Stomach (tissue), 9 donors: ENCODE results near the gene PDXK. TPM values are rescaled to one million over a fixed set of nuclear protein-coding genes. Genes with fewer than 3 reads are reported as not detected.
"Not testable (repeated sequence)": the region's sequence is repeated elsewhere in the genome, so short reads cannot be mapped to it uniquely, and the experiment has no call there.

ENCODE experiments used
- DNase-seq, 2 donors: peaks; one replicate each; pipeline versions ENCODE4 v3.0.0 to v3.0.0-alpha.2; 2013 to 2019
- H3K27ac ChIP-seq, 5 donors: fragments of 200-600 bp in 4 of 5; sonication (generic) in 4 of 5; one replicate each; pipeline ENCODE4 v1.5.1; 2013 to 2019; ENCODE audit warnings: mild to moderate bottlenecking in 1 of 5, moderate library complexity in 1 of 5
- H3K27me3 ChIP-seq, 3 donors: fragments of 200-600 bp; sonication (generic); one replicate each; pipeline ENCODE4 v1.5.1; 2017 to 2019; ENCODE audit warnings: mixed run types in 1 of 3
- H3K36me3 ChIP-seq, 4 donors: fragments of 200-600 bp; sonication (generic); 1 replicate in 3 of 4; 2 replicates in 1 of 4; pipeline ENCODE4 v1.5.1; 2016 to 2019
- H3K4me1 ChIP-seq, 4 donors: fragments of 200-600 bp; sonication (generic); one replicate each; pipeline ENCODE4 v1.5.1; 2016 to 2019
- H3K4me3 ChIP-seq, 4 donors: fragments of 200-600 bp; sonication (generic) in 3 of 4; one replicate each; pipeline ENCODE4 v1.5.1; 2016 to 2019; ENCODE audit warnings: mild to moderate bottlenecking in 1 of 4
- H3K9me3 ChIP-seq, 4 donors: fragments of 200-600 bp; sonication (generic); one replicate each; pipeline ENCODE4 v1.5.1; 2016 to 2019
- EP300 ChIP-seq: sonication (generic); formaldehyde crosslinking; IDR thresholded peaks from one replicate; pipeline ENCODE4 v1.6.1; 2017; ENCODE audit warnings: antibody characterized with exemption
- POLR2A ChIP-seq, 4 donors: fragments of 450-650 bp; IDR thresholded peaks; one replicate each; pipeline ENCODE4 v1.6.1; 2016; ENCODE audit warnings: antibody characterized with exemption in 4 of 4, control low read depth in 2 of 4, mild to moderate bottlenecking in 1 of 4, moderate library complexity in 1 of 4
- POLR2AphosphoS5 ChIP-seq, 3 donors: sonication (generic); formaldehyde crosslinking; IDR thresholded peaks; one replicate each; pipeline ENCODE4 v1.6.1; 2016; ENCODE audit warnings: antibody characterized with exemption in 3 of 3
- WGBS, 5 donors: extraction: QIAGEN DNeasy Blood & Tissue Kit in 3 of 5; methylation state at CpG; one replicate each; pipeline versions ENCODE4 v1.1.5 to v1.1.7; 2013 to 2018; 5-methylcytosine and 5-hydroxymethylcytosine counted together
- intact Hi-C: fragments of 100-400 bp; cut with DNase I; formaldehyde crosslinking; loops from one replicate; pipeline ENCODE4 v1.15.1; 2023; ENCODE audit warnings: low total_unique reads
- polyA plus RNA-seq, 3 donors: library from polyadenylated mRNA; stranded (reverse); fragments of 200-250 nt; gene quantifications; one replicate each; pipeline ENCODE4 v1.2.3, GENCODE V29; 2013
- total RNA-seq, 5 donors: library from RNA; depleted of rRNA; stranded (reverse); fragments of >200 nt; gene quantifications; one replicate each; pipeline versions ENCODE4 v1.1.0 to v1.2.3, GENCODE V29; 2014 to 2016
- TF ChIP-seq, protein P1 (sequence below), 7 experiments: fragments of 450-650 bp in 4 of 7; fragments of 200-600 bp in 3 of 7; sonication (generic) in 3 of 7; IDR thresholded peaks; one replicate each; pipeline ENCODE4 v1.5.1; 2016 to 2019; ENCODE audit warnings: antibody characterized with exemption in 7 of 7, control low read depth in 2 of 7, mild to moderate bottlenecking in 1 of 7
- donor health status: healthy with polysubstance abuse.
- donor health status: Bipolar disorder and iron deficiency.
- donor health status: healthy.

The PDXK gene
- total and polyA plus RNA-seq, 8 donors, result 36.7 to 139 (median 52.3) TPM

DNA sequence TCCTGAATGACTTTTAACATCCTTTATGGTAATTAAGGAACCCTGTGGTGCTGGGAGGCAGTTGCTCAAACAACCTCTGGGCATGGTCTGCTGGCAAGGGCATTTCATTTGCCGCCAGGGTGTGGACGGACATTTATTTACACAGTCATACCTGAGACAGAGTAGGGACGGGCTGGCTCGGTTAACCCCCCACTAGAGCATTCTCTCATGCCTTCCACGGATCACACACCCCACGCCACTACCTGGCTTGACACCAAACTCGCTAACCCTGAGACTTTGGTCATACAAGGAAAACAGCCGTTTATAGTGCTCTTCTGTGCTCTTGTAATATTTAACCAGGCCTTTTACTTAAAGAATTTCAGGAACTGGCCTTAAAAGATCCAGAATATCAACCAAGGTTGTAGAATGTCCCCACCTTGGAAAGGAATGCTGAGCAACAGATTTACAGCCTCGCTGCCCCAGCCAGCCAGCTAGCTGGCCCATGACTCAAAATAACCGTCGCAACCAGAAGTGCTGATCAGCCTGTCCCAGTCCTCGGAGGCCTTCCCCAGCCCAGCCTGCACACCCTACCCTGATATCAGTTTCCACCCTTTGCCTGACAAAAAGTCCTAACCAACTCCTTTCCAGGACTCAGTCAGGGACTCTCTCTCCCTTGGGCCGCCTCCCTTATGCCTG, 6.5 kb upstream of the PDXK start:
- no peaks in the 10 kb centered on the region for H3K36me3 ChIP-seq
- H3K4me3 ChIP-seq, result no peak overlapping the region
- no peaks in the 10 kb centered on the region for H3K9me3 ChIP-seq
- peak; percentile 84 to 90 for DNase-seq
- peak overlapping the region; percentile 71 to 86 (median 76) for H3K27ac ChIP-seq
- intact Hi-C loops, result no loop called here
- H3K27me3 ChIP-seq, result no peaks in the 10 kb centered on the region
- WGBS, 5 donors, result 30 to 56% (median 36%) methylated on average over 13 of the region's 13 CpGs
- H3K4me1 ChIP-seq, result peaks cover 0 to 15% (median 4%) of the 10 kb centered on the region in 4 donors
- TF ChIP-seq POLR2A (IDR thresholded peaks at IDR 0.05) (no peak), POLR2AphosphoS5 (IDR thresholded peaks at IDR 0.05) (peak in 2 of 3 donors; percentile 11 to 51), EP300 (no peak)
- TF ChIP-seq, protein P1, sequence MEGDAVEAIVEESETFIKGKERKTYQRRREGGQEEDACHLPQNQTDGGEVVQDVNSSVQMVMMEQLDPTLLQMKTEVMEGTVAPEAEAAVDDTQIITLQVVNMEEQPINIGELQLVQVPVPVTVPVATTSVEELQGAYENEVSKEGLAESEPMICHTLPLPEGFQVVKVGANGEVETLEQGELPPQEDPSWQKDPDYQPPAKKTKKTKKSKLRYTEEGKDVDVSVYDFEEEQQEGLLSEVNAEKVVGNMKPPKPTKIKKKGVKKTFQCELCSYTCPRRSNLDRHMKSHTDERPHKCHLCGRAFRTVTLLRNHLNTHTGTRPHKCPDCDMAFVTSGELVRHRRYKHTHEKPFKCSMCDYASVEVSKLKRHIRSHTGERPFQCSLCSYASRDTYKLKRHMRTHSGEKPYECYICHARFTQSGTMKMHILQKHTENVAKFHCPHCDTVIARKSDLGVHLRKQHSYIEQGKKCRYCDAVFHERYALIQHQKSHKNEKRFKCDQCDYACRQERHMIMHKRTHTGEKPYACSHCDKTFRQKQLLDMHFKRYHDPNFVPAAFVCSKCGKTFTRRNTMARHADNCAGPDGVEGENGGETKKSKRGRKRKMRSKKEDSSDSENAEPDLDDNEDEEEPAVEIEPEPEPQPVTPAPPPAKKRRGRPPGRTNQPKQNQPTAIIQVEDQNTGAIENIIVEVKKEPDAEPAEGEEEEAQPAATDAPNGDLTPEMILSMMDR (IDR thresholded peaks at IDR 0.05), result peak in 1 of 7 experiments; percentile 12

DNA sequence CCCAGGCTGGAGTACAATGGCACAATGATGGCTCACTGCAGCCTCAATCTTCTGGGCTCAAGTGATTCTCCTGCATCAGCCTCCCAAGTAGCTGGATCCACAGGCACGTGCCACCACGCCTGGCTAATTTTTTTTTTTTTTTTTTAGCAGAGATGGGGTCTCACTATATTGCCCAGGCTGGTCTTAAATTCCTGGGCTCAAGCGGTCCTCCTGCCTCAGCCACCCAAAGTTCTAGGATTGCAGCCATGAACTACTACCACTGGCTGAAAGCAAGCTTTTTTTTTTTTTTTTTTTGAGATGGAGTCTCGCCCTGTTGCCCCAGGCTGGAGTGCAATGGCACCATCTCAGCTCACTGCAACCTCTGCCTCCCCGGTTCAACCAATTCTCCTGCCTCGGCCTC, 5.8 kb upstream of the PDXK start:
- WGBS, 5 donors, result 85 to 90% (median 87%) methylated on average over 6 of the region's 6 CpGs

DNA sequence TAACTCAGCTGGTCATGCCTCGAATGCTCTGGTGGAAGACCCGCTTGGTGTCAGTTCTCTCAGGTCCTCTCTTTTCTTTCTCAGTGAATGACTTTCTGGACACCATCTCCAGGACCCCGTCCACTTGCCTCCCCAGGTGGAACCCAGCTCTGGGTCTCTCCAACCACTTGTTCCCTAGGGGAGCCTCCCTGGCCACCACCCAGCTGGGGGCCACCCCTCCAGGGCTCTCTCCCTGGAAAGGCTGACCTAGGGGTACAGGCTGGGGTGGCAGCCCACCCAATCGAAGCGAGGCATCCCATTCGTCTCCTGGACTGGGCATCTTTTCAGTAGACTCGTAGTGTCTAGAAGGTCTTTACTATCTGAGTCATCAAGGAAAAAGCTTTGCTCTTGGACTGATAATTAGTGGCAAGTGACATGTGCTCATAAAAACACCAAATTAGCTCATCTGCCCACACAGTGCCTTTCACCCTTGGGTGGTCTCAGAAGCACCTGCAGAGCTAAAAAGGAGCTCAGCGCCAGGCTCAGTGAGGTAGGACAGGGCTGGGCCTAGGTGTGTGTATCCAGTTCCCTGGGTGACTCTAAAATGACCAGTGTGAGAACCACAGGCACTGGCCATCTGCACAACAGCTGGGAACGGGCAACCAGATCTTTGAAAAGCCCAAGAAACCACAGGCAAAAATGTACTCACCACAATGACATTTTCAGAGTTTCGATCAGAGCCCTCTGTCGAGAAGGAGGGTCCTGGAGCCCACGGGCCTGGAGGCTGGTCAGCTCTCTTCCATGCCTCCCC, 2.4 kb upstream of the PDXK start:
- H3K9me3 ChIP-seq, result no peaks in the 10 kb centered on the region
- H3K27me3 ChIP-seq, result no peaks in the 10 kb centered on the region
- H3K4me3 ChIP-seq, result no peak overlapping the region
- H3K36me3 ChIP-seq, result no peaks in the 10 kb centered on the region
- no peak for DNase-seq
- peaks cover 17 to 31% (median 28%) of the 10 kb centered on the region in 4 donors for H3K4me1 ChIP-seq
- intact Hi-C loops, result no loop called here
- 74 to 83% (median 79%) methylated on average over 12 of the region's 12 CpGs for WGBS, 5 donors
- H3K27ac ChIP-seq, result peak overlapping the region in 1 of 5 donors; percentile 2
- TF ChIP-seq POLR2A (IDR thresholded peaks at IDR 0.05) (no peak), POLR2AphosphoS5 (IDR thresholded peaks at IDR 0.05) (no peak), EP300 (no peak)
- TF ChIP-seq, protein P1 (IDR thresholded peaks at IDR 0.05), result no peak

More for the DNA sequence above, 5.8 kb upstream of the PDXK start:
- H3K9me3 ChIP-seq, intact Hi-C loops, DNase-seq, H3K27me3 ChIP-seq, H3K4me3 ChIP-seq, H3K36me3 ChIP-seq: not testable (repeated sequence)
- Histone ChIP-seq H3K27ac (peak overlapping the region; percentile 71 to 86 (median 76)), H3K4me1 (peaks cover 0 to 18% (median 6%) of the 10 kb centered on the region in 4 donors)

DNA sequence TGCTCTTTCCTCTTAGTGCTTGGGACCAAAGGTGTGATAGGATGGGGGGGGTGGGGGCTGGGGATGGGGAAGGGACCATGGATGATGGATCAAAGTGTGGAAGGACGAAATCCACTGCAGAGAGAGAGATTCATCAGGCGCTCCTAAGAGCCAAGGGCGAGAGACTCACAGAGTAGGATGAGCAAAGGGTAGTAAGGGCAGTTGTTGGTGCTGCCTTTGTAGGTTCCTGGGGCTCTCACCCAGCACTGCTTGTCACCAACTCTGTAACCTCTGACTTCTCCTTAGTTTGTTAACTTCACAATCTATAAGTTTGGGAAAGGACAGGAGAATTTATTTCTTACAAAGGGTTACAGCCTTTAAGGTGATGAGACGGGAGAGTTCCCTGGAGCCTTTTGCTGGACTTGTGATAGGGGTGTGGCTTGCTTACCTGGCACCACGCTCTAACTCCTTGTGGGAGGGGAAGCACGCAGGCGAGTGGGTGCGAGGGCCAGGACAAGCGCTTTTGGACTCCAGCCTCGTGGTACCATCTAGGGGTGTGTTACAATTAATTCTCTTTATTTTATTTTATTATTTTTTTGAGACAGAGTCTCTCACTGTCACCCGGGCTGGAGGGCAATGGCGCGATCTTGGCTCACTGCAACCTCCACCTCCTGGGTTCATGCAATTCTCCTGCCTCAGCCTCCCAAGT, 1.6 kb upstream of the PDXK start:
- TF ChIP-seq EP300 (no peak), POLR2A (IDR thresholded peaks at IDR 0.05) (no peak), POLR2AphosphoS5 (IDR thresholded peaks at IDR 0.05) (no peak)
- TF ChIP-seq, protein P1 (IDR thresholded peaks at IDR 0.05), result no peak
- Histone ChIP-seq H3K27ac (peak overlapping the region in 2 of 5 donors; percentile 2 to 38), H3K36me3 (no peaks in the 10 kb centered on the region), H3K4me1 (peaks cover 18 to 35% (median 34%) of the 10 kb centered on the region in 4 donors), H3K9me3 (no peaks in the 10 kb centered on the region), H3K4me3 (no peak overlapping the region), H3K27me3 (no peaks in the 10 kb centered on the region)
- WGBS, 5 donors, result 67 to 87% (median 76%) methylated on average over 13 of the region's 13 CpGs
- intact Hi-C loops, result no loop called here
- no peak for DNase-seq
